Measurements from ENCODE around the gene TPSG1.
"Not testable (repeated sequence)": the region's sequence is repeated elsewhere in the genome, so short reads cannot be mapped to it uniquely, and the experiment has no call there.

Gene TPSG1

GRCh38 chr16:1215574-1216295, 9.3 kb downstream of the TPSG1 start:
- no peak for DNase-seq (ENCODE audit: low read depth)

GRCh38 chr16:1214719-1215118, 10.3 kb downstream of the TPSG1 start:
- DNase-seq (ENCODE audit: low read depth) = no peak

- no peak for DNase-seq (ENCODE audit: low read depth)
Measured at GRCh38 chr16:1213796-1214372, 11.2 kb downstream of the TPSG1 start.

GRCh38 chr16:1213231-1213630, 11.8 kb downstream of the TPSG1 start:
- no peak for DNase-seq (ENCODE audit: low read depth)

- no peak for DNase-seq (ENCODE audit: low read depth)
Measured at GRCh38 chr16:1212616-1213194, 12.4 kb downstream of the TPSG1 start.

- DNase-seq (ENCODE audit: low read depth) = no peak
Measured at GRCh38 chr16:1211451-1212268, 13.4 kb downstream of the TPSG1 start.

- DNase-seq (ENCODE audit: low read depth) = no peak
Measured at GRCh38 chr16:1210461-1210860, 14.6 kb downstream of the TPSG1 start.

- DNase-seq (ENCODE audit: low read depth) = no peak
Measured at GRCh38 chr16:1209081-1209480, 16.0 kb downstream of the TPSG1 start.

GRCh38 chr16:1208239-1208830, 16.7 kb downstream of the TPSG1 start:
- DNase-seq (ENCODE audit: low read depth) = no peak

GRCh38 chr16:1206786-1207185, 18.3 kb downstream of the TPSG1 start:
- no peak for DNase-seq (ENCODE audit: low read depth)

- no peak for DNase-seq (ENCODE audit: low read depth)
Measured at GRCh38 chr16:1206326-1206725, 18.7 kb downstream of the TPSG1 start.

GRCh38 chr16:1204933-1205332, 20.1 kb downstream of the TPSG1 start:
- DNase-seq (ENCODE audit: low read depth) = no peak

- DNase-seq (ENCODE audit: low read depth) = no peak
Measured at GRCh38 chr16:1202274-1202673, 22.8 kb downstream of the TPSG1 start.

GRCh38 chr16:1201444-1201843, 23.6 kb downstream of the TPSG1 start:
- DNase-seq (ENCODE audit: low read depth) = no peak

GRCh38 chr16:1200014-1200627, 24.9 kb downstream of the TPSG1 start:
- no peak for DNase-seq (ENCODE audit: low read depth)

- DNase-seq (ENCODE audit: low read depth) = no peak
Measured at GRCh38 chr16:1199347-1200013, 25.6 kb downstream of the TPSG1 start.

- DNase-seq (ENCODE audit: low read depth) = not testable (repeated sequence)
Measured at GRCh38 chr16:1198671-1199346, 26.3 kb downstream of the TPSG1 start.

GRCh38 chr16:1198194-1198593, 26.9 kb downstream of the TPSG1 start:
- DNase-seq (ENCODE audit: low read depth) = no peak

GRCh38 chr16:1197237-1197866, 27.7 kb downstream of the TPSG1 start:
- DNase-seq (ENCODE audit: low read depth) = no peak

- DNase-seq (ENCODE audit: low read depth) = no peak
Measured at GRCh38 chr16:1196494-1196893, 28.6 kb downstream of the TPSG1 start.

GRCh38 chr16:1195393-1195666, 29.7 kb downstream of the TPSG1 start:
- no peak for DNase-seq (ENCODE audit: low read depth)
